NCI-H1105 (cell line): ENCODE results near the gene TBCD.
"Not testable (repeated sequence)": the region's sequence is repeated elsewhere in the genome, so short reads cannot be mapped to it uniquely, and the experiment has no call there.

Source experiments
- DNase-seq: peaks from one replicate; lab custom pipeline; 2025; lab: John Stamatoyannopoulos, UW

Gene TBCD

DNA sequence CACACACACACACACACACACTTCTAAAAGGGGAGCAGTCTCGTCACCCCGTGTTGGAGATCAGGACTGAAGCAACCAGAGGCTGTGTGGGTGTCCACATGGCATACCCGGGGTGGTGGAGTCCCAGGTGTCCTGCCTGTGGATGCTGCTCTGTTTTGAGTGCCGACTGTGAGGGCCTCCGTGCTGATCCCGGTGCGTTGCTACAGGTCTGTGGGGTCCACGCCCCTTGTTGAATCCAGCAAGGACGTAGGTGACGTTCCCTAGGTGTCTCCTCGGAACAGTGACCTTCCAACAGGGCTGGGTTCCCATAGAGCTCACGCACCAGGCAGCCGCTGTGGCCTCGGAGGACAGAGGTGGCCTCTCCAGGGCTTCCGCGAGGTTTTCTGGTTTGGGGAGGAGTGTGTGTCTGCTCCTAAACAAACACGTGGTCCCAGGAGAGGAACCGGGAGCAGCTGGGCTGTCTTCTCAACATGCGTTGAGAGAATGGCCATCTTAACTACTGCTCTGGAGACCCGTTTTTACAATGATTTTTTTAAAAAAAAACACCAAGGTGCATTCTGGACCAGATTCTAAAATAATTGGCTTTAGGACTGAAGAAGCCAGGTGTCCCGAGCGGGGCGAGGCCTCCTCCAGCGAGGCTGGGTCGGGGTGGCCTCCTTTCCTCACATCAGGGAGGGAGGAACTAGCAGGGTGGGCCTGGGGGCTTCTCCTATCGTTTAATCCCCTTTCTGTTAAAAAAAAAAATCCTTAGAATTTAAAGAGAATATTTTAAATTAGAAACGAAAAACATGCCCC lies 188.6 kb downstream of the TBCD start:
- DNase-seq: no peak

- DNase-seq: no peak
Observed at GRCh38 chr17:82941021-82942001, 189.4 kb downstream of the TBCD start.

- no peak for DNase-seq
Observed at GRCh38 chr17:82942166-82943130, 190.6 kb downstream of the TBCD start.

- DNase-seq: no peak
Observed at GRCh38 chr17:82943339-82943738, 191.5 kb downstream of the TBCD start.

DNA sequence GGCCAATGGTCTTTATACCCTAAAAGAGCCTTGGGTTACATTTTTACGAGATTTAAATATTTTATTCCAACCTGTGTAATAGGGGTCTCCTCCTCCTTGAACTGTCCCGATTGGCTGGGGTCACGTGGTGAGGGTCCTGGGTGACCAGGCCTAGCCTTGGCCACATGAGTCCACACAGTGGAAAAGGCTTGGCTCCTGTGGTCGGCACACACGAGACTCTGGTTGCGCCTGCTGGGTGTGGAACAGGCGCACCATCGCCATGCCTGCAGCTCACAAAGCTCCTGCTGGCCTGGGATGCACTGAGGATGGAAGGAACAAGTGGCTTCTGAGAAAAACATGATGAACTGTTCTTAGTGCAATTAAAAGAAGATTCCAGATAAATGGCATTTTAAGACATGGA lies 191.9 kb downstream of the TBCD start:
- no peak for DNase-seq

- no peak for DNase-seq
Observed at GRCh38 chr17:82944990-82945389, 193.1 kb downstream of the TBCD start.

- no peak for DNase-seq
Observed at GRCh38 chr17:82946081-82946480, 194.2 kb downstream of the TBCD start.

- no peak for DNase-seq
Observed at GRCh38 chr17:82947051-82947991, 195.5 kb downstream of the TBCD start.

DNA sequence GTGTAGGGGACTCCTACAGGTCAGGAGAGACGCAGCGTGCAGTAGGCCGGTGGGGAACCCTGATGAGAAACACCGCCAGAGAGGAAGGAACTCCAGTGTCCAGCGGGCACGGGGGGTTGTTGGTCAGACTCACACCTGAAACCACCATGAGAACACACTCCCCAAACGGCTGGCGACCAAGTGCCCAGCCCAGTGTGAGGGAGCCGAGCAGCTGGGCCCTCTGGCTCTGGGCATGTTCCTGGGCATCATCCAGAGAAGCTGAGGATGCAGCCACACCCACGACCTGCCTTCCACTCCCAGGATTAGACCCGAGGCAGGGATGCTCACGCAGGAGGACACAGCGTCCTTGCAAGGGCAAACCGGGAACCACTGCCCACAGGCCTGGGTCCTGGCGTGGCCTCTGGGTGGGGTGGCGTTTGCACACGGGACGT lies 196.2 kb downstream of the TBCD start:
- DNase-seq: no peak

GRCh38 chr17:82948957-82949356 lies 197.1 kb downstream of the TBCD start:
- no peak for DNase-seq

DNA sequence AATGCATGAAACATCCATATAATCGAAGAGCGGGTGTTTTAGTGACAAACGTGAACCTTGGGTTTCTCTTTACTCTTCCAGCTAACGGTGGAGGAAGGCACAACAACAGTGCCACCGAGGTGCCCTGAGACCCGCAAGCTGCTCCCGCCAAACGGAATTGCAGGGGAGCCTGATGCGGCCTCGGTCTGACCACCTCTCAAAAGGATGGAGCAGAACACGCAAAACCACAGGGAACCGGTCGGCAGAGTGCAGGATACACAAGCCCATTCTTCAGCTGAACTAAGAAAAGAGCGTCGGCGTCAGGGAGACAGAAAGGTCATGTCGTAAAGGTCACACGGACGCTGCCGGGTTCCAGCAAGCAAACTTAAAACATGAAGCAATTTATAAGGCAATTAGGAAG lies 197.5 kb downstream of the TBCD start:
- DNase-seq: no peak

GRCh38 chr17:82949984-82950383 lies 198.1 kb downstream of the TBCD start:
- no peak for DNase-seq

DNA sequence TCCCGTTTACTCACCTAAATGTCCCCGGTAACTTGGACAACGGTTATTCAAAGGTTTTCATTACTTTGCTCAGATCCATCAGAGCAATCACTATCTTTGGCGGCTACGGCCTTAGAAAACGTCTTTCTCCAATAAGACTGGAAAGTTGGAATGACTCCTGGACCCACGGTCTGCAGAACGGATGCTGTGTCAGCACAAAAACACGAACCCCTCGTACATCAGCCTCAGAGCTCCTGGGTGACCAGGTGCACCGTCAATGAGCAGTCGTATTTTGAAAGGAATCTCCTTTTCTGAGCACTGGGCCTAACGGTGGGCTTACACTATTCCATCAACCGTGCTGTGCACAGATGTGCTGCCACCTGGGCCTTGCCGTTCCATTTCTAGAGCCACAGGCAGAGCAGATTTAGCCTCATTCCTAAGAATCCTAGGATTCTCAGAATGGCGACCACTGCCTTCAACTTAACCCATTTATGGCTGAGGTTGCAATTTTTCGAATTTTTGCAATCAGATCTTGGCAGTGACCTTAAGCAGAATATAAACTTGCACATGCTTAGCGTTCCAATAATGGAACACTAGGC lies 198.7 kb downstream of the TBCD start:
- DNase-seq: no peak

GRCh38 chr17:82952019-82952418 lies 200.2 kb downstream of the TBCD start:
- no peak for DNase-seq

- DNase-seq: not testable (repeated sequence)
Observed at GRCh38 chr17:82955106-82955505, 203.2 kb downstream of the TBCD start.

DNA sequence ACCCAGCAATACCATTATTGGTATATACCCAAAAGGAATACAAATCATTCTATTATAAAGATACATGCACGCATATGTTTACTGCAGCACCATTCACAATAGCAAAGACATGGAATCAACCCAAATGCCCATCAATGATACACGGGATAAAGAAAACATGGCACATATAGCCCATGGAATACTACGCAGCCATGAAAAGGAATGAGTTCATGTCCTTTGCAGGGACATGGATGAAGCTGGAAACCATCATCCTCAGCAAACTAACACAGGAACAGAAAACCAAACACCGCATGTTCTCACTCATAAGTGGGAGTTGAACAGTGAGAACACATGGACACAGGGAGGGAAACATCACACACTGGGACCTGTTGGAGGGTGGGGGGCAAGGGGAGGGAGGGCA lies 203.8 kb downstream of the TBCD start:
- not testable (repeated sequence) for DNase-seq

GRCh38 chr17:82956146-82956725 lies 204.4 kb downstream of the TBCD start:
- DNase-seq: no peak

DNA sequence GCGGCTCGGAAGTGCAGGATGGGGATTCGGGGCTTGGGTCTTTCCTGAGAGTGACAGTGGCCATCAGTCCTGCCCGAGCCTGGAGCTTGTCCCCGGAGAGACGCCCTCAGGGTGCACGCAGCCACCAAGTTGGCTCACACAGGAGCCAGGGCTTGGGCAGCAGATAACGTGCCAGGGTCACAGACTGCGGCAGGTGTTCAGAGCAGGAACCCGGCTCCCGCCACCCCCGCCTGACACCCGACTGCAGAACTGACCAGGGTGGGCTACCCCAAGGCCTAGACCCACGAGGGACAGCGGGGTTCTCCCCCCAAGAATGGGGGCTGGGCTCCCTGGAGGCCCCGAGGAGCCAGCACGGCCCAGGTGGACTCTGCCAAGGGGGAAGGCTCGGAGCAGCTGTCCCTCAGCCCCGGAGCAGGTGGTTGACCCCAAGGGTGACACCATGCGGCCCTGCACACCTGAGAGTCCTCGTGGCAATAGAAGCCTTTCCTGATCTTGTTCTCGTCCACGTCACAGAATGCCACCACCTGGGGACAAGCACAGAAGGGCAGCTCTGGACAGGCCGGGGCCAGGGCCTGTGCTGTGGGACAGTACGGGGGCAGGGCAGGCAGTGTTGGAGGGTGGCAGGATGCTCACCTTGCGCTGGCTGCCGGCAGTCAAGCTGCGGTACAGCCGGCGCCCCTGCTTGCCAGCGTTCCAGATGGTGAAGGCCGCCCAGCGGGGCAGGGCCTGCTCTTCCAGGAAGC lies 205.0 kb downstream of the TBCD start:
- no peak for DNase-seq

DNA sequence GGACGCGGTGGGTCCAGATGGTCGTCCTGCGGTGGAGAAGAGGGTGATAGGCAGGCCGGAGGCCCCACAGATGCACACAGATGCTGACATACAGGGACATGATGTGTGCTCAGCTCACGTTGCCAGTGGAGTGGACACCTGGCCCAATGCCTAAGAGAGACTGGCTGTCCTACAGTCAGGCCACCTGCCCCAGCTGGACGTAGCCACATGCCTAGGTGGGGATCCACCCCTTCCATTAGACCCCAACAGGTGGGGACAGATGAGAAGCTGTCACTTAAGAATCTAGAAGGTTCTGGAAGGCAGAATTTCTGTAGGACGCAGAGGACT lies 205.6 kb downstream of the TBCD start:
- DNase-seq: no peak
